ENCODE data around the gene GID8. TPM values are rescaled to one million over a fixed set of nuclear protein-coding genes. Genes with fewer than 3 reads are reported as not detected.

The GID8 gene
- total and polyA plus RNA-seq, 2 of the 13 experiments (the other 11 are each of a cell fraction or from before 2014, with no cell fraction given) = 39.6 to 59.8 TPM

GRCh38 chr20:62970307-62971210, 32.6 kb downstream of the GID8 start (continued):
- TF ChIP-seq ZFP90 (CRISPR knock-in tag; IDR thresholded peaks at IDR 0.05; ENCODE audit: borderline replicate concordance) = no peak
- no peak for TF ChIP-seq REST (IDR thresholded peaks at IDR 0.05; ENCODE audit: borderline replicate concordance in 1 of 2, low read depth in 1 of 2, low read length in 2 of 2)
- TF ChIP-seq KLF6 (CRISPR knock-in tag; IDR thresholded peaks at IDR 0.05) = no peak
- no peak for TF ChIP-seq IKZF5 (CRISPR knock-in tag; IDR thresholded peaks at IDR 0.05)
- TF ChIP-seq HMGXB4 (CRISPR knock-in tag; IDR thresholded peaks at IDR 0.05; ENCODE audit: borderline replicate concordance in 1 of 2, low read depth in 1 of 2) = peak in 1 of 2 experiments; percentile 67; a peak in 1 of 4 replicates
- TF ChIP-seq TRIM24 (CRISPR knock-in tag; IDR thresholded peaks at IDR 0.05) = no peak
- TF ChIP-seq RFX1 (IDR thresholded peaks at IDR 0.05) = no peak
- TF ChIP-seq SP2 (CRISPR knock-in tag; IDR thresholded peaks at IDR 0.05) = peak; percentile 51
- TF ChIP-seq IKZF4 (CRISPR knock-in tag; IDR thresholded peaks at IDR 0.05; ENCODE audit: borderline replicate concordance, low read depth, not compliant biosample characterization) = no peak
- no peak for TF ChIP-seq ELK4 (CRISPR knock-in tag; IDR thresholded peaks at IDR 0.05; ENCODE audit: borderline replicate concordance)
- 0 out of 2 replicates have a peak, but pooled peaks have one; percentile 87 for TF ChIP-seq SAFB2 (CRISPR knock-in tag; IDR thresholded peaks at IDR 0.05; ENCODE audit: borderline replicate concordance, low read depth)
- TF ChIP-seq POLR2A (IDR thresholded peaks at IDR 0.05; ENCODE audit: insufficient read depth in 1 of 2, low read depth in 2 of 2, low read length in 2 of 2) = no peak
- no peak for TF ChIP-seq SNAI1 (CRISPR knock-in tag; IDR thresholded peaks at IDR 0.05; ENCODE audit: borderline replicate concordance)
- TF ChIP-seq AKNA (CRISPR knock-in tag; IDR thresholded peaks at IDR 0.05; ENCODE audit: borderline replicate concordance) = no peak
